Activated naive CD4-positive, alpha-beta T cell treated with anti-CD3 and anti-CD28 coated beads, Interleukin-2, amount 50 U/mL, for 72 hours (primary cell): ENCODE results near the gene CLEC12A. TPM values are rescaled to one million over a fixed set of nuclear protein-coding genes. Genes with fewer than 3 reads are reported as not detected.
"Not testable (repeated sequence)": the region's sequence is repeated elsewhere in the genome, so short reads cannot be mapped to it uniquely, and the experiment has no call there.

Experiments used
- ATAC-seq, 2 donors: fragments of 150-1000 bp; cut with Tn5 transposase; 2 replicates each; pipeline ENCODE4 v1.10.0; 2021; ENCODE audit warnings: mild to moderate bottlenecking in 2 of 2, moderate library complexity in 2 of 2
- DNase-seq, 2 donors: peaks; one replicate each; pipeline ENCODE4 v3.0.0; 2021 to 2022; ENCODE audit warnings: low spot score in 2 of 2
- H3K27ac Mint-ChIP-seq, 2 donors: one replicate each; pipeline ENCODE4 v1.8.0; 2022; ENCODE audit warnings: mild to moderate bottlenecking in 2 of 2, mixed read lengths in 2 of 2
- H3K36me3 Mint-ChIP-seq, 2 donors: one replicate each; pipeline ENCODE4 v1.8.0; 2022; ENCODE audit warnings: mixed read lengths in 2 of 2
- H3K9me3 Mint-ChIP-seq, 2 donors: one replicate each; pipeline ENCODE4 v1.8.0; 2022; ENCODE audit warnings: mixed read lengths in 2 of 2
- total RNA-seq, 2 donors: library from RNA; stranded (reverse); gene quantifications; one replicate each; pipeline ENCODE4 v1.2.3, GENCODE V29; 2022

Gene CLEC12A
- total RNA-seq, 2 donors from 2014 or later: 0.93 TPM; not detected in 1

DNA sequence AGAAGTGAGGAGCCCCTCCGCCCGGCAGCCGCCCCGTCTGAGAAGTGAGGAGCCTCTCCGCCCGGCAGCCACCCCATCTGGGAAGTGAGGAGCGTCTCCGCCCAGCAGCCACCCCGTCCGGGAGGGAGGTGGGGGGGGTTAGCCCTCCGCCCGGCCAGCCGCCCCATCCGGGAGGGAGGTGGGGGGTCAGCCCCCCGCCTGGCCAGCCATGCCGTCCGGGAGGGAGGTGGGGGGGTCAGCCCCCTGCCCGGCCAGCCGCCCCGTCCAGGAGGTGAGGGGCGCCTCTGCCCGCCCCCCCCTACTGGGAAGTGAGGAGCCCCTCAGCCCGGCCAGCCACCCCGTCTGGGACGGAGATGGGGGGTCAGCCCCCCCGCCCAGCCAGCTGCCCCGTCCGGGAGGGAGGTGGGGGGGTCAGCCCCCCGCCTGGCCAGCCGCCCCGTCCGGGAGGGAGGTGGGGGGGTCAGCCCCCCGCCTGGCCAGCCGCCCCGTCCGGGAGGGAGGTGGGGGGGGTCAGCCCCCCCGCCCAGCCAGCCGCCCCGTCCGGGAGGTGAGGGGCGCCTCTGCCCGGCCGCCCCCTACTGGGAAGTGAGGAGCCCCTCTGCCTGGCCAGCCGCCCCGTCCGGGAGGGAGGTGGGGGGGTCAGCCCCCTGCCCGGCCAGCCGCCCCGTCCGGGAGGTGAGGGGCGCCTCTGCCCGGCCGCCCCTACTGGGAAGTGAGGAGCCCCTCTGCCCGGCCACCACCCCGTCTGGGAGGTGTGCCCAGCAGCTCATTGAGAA lies 18.1 kb upstream of the CLEC12A start:
- H3K9me3 Mint-ChIP-seq, DNase-seq, H3K27ac Mint-ChIP-seq, H3K36me3 Mint-ChIP-seq, ATAC-seq: not testable (repeated sequence)

- Mint-ChIP-seq H3K9me3 (no peaks in the 10 kb centered on the region), H3K27ac (peak overlapping the region in 1 of 2 donors; percentile 8)
- ATAC-seq: peak; percentile 41 to 61
These were observed 13.4 kb upstream of the CLEC12A start for GRCh38 chr12:9957834-9958233.

GRCh38 chr12:9960590-9960989 lies 10.6 kb upstream of the CLEC12A start:
- H3K36me3 Mint-ChIP-seq: no peaks in the 10 kb centered on the region
- DNase-seq (no peak), ATAC-seq (no peak)
- H3K27ac Mint-ChIP-seq: no peak overlapping the region
- no peaks in the 10 kb centered on the region for H3K9me3 Mint-ChIP-seq

More at GRCh38 chr12:9957834-9958233, 13.4 kb upstream of the CLEC12A start:
- no peaks in the 10 kb centered on the region for H3K36me3 Mint-ChIP-seq
- no peak for DNase-seq

GRCh38 chr12:9961106-9961505 lies 10.1 kb upstream of the CLEC12A start:
- Mint-ChIP-seq H3K9me3 (no peaks in the 10 kb centered on the region), H3K36me3 (no peaks in the 10 kb centered on the region), H3K27ac (no peak overlapping the region)
- ATAC-seq: no peak
- no peak for DNase-seq

DNA sequence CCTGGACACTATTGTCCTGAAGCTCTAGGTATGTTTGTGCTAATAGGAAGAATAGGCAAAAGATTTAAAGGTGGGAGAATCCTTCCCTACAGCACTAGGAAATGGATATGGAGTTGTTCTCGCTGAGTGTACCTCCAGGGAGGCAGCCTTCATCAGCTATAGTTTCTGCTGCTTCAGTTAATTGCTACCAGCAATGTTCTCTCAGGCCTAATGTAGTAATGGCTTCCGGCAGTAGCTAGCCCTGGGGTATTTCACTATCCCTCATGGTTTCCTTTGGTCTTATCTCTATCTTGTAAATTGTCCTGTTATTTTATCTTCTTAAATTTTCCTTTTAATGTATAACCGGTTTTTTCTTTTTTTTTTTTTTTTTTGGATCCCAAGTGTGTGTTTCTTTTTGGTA lies 9.3 kb upstream of the CLEC12A start:
- DNase-seq (no peak), ATAC-seq (no peak)
- Mint-ChIP-seq H3K27ac (no peak overlapping the region), H3K36me3 (no peaks in the 10 kb centered on the region), H3K9me3 (no peaks in the 10 kb centered on the region)

DNA sequence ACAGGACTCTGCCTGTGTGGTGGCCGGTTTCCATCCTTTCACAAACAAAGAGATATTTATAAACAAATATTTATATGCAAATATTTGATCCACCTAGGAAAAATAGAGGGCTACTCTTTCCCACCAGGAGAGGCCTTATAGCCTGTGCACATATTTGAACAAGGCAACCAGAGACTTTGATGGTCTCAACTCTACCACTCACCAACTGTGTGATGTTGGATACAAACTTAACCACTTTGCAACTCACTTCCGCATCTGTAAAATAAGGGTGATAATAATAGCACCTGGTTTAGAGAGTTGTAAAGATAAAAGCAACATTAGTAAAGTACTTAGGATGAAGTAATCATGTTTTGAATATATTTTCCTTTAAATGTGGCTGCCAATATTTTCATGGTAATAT lies 1.5 kb upstream of the CLEC12A start:
- H3K9me3 Mint-ChIP-seq: peaks cover 0 to 8% of the 10 kb centered on the region in 2 donors
- no peak overlapping the region for H3K27ac Mint-ChIP-seq
- H3K36me3 Mint-ChIP-seq: no peaks in the 10 kb centered on the region
- no peak for ATAC-seq
- DNase-seq: no peak

DNA sequence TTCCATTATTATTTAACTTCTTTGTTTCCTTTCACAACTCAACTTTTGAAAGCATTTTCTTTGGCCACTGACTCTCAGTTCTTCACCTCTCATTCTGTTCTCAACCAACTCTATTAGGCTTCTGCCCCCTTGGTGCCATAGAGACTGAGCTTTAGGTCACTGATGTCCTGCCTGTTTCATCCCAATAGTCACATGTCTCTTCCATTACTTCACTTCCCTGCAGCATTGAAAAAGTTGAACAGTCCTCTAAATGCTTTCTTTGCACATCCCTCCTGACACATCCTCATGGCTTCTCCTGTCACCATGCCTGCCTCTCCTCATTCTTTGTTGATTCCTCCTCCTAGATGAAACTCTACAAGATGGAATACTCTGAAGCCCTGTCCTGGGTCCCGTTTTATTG lies 2.7 kb downstream of the CLEC12A start:
- no peak for DNase-seq
- peaks cover 10 to 27% of the 10 kb centered on the region in 2 donors for H3K9me3 Mint-ChIP-seq
- no peak overlapping the region for H3K27ac Mint-ChIP-seq
- H3K36me3 Mint-ChIP-seq: peaks cover 7 to 18% of the 10 kb centered on the region in 2 donors
- no peak for ATAC-seq

DNA sequence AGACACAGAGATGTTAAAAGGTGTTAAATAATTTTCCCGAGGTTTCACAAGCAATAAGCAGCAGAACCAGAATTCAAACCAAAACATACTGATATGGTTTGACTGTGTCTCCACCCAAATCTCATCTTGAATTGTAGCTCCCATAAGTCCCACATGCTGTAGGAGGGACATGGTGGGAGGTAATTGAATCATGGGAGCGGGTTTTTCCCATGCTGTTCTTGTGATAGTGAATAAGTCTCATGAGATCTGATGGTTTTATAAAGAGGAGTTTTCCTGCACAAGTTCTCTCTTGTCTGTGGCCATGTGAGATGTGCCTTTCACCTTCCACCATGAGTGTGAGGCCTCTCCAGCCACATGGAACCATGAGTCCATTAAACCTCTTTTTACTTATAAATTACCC lies 3.5 kb downstream of the CLEC12A start:
- Mint-ChIP-seq H3K36me3 (peaks cover 7 to 18% of the 10 kb centered on the region in 2 donors), H3K9me3 (peaks cover 10 to 27% of the 10 kb centered on the region in 2 donors)
- not testable (repeated sequence) for ATAC-seq, H3K27ac Mint-ChIP-seq, DNase-seq

DNA sequence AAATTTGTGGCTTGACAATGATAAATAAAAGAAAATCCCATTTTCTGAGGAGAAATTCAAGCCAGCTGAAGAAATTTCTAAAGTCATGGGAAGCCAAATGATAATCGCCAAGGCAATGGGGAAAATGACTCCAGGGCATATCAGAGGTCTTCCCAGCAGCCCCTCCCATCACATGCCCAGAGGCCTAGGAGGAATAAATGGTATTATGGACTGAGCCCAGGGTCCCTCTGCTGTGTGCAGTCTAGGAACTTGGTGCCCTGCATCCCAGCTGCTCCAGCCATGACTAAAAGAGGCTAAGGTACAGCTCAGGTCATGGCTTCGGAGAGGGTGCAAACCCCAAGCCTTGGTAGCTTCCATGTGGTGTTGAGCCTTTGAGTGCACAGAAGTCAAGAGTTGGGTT lies 4.4 kb downstream of the CLEC12A start:
- H3K9me3 Mint-ChIP-seq: peaks cover 10 to 27% of the 10 kb centered on the region in 2 donors
- ATAC-seq: no peak
- no peak overlapping the region for H3K27ac Mint-ChIP-seq
- DNase-seq: no peak
- H3K36me3 Mint-ChIP-seq: peaks cover 7 to 18% of the 10 kb centered on the region in 2 donors

DNA sequence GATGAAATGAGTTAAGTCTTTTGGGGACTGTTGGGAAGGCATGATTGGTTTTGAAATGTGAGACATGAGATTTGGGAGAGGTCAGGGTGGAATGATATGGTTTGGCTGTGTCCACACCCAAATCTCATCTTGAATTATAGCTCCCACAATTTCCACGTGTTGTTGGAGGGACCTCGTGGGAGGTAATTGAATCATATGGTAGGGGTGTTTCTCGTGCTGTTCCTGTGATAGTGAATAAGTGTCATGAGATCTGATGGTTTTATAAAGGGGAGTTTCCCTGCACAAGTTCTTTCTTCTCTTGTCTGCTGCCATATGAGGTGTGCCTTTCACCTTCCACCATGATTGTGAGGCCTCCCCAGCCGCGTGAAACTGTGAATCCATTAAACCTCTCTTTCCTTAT lies 5.4 kb downstream of the CLEC12A start:
- Mint-ChIP-seq H3K36me3 (peaks cover 7 to 18% of the 10 kb centered on the region in 2 donors), H3K9me3 (peaks cover 10 to 27% of the 10 kb centered on the region in 2 donors)
- ATAC-seq, DNase-seq, H3K27ac Mint-ChIP-seq: not testable (repeated sequence)

- H3K36me3 Mint-ChIP-seq: peaks cover 7 to 18% of the 10 kb centered on the region in 2 donors
- no peak for ATAC-seq
- no peak for DNase-seq
- peaks cover 10 to 27% of the 10 kb centered on the region in 2 donors for H3K9me3 Mint-ChIP-seq
- no peak overlapping the region for H3K27ac Mint-ChIP-seq
These were observed 6.7 kb downstream of the CLEC12A start for GRCh38 chr12:9977916-9978315.

DNA sequence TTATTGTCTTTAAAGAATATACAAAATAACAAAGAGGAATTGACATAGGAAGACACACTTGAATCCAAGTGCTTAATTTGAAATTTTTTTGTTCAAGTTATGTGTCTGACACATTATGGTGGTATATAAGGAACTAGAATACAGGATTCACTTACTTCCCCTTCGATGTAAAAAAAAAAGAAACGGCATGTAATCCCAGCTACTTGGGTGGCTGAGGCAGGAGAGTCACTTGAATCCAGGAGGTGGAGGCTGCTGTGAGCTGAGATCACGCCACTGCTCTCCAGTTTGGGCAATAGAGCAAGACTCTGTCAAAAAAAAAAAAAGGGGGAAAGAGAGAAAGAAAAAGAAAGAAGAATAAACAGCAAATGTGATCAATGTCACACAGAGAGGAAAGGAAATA lies 8.9 kb downstream of the CLEC12A start:
- no peak overlapping the region for H3K27ac Mint-ChIP-seq
- H3K9me3 Mint-ChIP-seq: peaks cover 10 to 17% of the 10 kb centered on the region in 2 donors
- DNase-seq (no peak), ATAC-seq (no peak)
- peaks cover 3 to 14% of the 10 kb centered on the region in 2 donors for H3K36me3 Mint-ChIP-seq

DNA sequence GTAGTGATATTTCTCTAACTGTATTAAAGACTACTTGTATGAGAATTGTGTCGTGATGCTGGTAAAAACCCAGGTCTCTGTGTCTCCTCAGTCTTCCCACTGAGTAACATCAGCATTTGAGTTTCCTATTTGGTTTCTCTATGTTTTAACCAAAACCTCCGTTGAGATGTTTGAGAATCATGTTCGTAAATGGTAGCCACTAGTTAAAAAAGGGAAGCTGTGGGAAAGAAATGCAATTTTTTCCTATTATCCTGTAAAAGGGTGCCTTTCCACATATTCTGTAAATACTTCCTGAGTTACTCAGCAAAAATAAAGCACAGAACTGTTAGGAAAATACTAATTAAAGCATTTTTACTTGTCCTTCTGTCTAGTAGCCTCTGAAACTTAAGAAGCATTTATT lies 20.7 kb downstream of the CLEC12A start:
- Mint-ChIP-seq H3K36me3 (no peaks in the 10 kb centered on the region), H3K27ac (no peak overlapping the region), H3K9me3 (no peaks in the 10 kb centered on the region)
- ATAC-seq (no peak), DNase-seq (no peak)

- Mint-ChIP-seq H3K9me3 (no peaks in the 10 kb centered on the region), H3K27ac (no peak overlapping the region), H3K36me3 (no peaks in the 10 kb centered on the region)
- DNase-seq (no peak), ATAC-seq (no peak)
These were observed 21.1 kb downstream of the CLEC12A start for GRCh38 chr12:9992296-9992695.

- H3K36me3 Mint-ChIP-seq: no peaks in the 10 kb centered on the region
- ATAC-seq (no peak), DNase-seq (no peak)
- H3K9me3 Mint-ChIP-seq: no peaks in the 10 kb centered on the region
- H3K27ac Mint-ChIP-seq: no peak within 1 kb of the TSS
These were observed 27.8 kb downstream of the CLEC12A start, which contains the start of gene CLEC1B for GRCh38 chr12:9999016-9999415. CLEC1B (minus strand) TSS chr12:9999121; CDS start chr12:9999100, 21 bp downstream.

DNA sequence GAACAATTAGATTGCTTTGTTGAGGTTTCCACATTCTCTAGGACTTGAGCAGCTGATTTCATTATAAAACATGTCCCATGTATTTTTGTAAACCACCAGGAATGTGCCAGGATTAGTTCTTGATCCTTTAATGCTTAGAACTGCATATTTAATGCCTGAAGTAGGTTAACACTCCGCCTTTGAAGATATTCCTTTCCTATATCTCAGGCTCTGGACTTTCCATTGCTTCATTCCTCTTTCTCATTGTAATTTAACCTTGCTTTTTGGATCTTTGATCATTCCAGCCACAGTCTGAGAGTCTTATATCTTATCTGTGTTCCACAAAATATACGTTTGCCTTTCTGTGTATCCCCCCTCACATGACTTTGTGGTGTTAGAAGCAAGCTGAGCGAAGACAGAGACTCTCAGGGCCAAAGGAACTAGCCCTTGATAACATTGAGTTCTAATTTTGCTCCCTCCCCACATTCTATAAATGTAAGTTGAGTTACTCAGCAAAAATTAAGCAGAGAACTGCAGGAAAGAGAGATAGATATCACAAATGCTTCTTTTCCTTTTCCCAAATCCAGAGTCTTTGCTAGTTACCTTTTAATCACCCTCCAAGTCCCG lies 30.1 kb downstream of the CLEC12A start:
- DNase-seq: no peak
- H3K27ac Mint-ChIP-seq: no peak overlapping the region
- no peaks in the 10 kb centered on the region for H3K9me3 Mint-ChIP-seq
- no peak for ATAC-seq
- H3K36me3 Mint-ChIP-seq: no peaks in the 10 kb centered on the region

- no peak for ATAC-seq
- DNase-seq: no peak
- Mint-ChIP-seq H3K36me3 (no peaks in the 10 kb centered on the region), H3K27ac (no peak overlapping the region), H3K9me3 (no peaks in the 10 kb centered on the region)
These were observed 41.6 kb downstream of the CLEC12A start for GRCh38 chr12:10012630-10013330.
